ENCODE results near the gene LYPLA2.
"Not testable (repeated sequence)": the region's sequence is repeated elsewhere in the genome, so short reads cannot be mapped to it uniquely, and the experiment has no call there.

The LYPLA2 gene

GRCh38 chr1:23798662-23799142 is 7.8 kb downstream of the LYPLA2 start:
- no peak for TF ChIP-seq CTCF (IDR thresholded peaks at IDR 0.05; ENCODE audit: low read depth, low read length)

GRCh38 chr1:23799255-23799569 is 8.3 kb downstream of the LYPLA2 start:
- TF ChIP-seq CTCF (IDR thresholded peaks at IDR 0.05; ENCODE audit: low read depth, low read length) = no peak
- peak overlapping the region; percentile 79 for H3K4me3 ChIP-seq (ENCODE audit: low read depth, low read length)

More at GRCh38 chr1:23798662-23799142, 7.8 kb downstream of the LYPLA2 start:
- H3K4me3 ChIP-seq (ENCODE audit: low read depth, low read length) = no peak overlapping the region

GRCh38 chr1:23799570-23800399 is 8.8 kb downstream of the LYPLA2 start:
- peak overlapping the region; percentile 79 for H3K4me3 ChIP-seq (ENCODE audit: low read depth, low read length)
- TF ChIP-seq CTCF (IDR thresholded peaks at IDR 0.05; ENCODE audit: low read depth, low read length) = no peak

GRCh38 chr1:23800400-23801337 is 9.7 kb downstream of the LYPLA2 start, which contains the start of gene GALE:
Gene GALE (minus strand): TSS chr1:23800754. CDS start chr1:23799007, 1,747 bp downstream.
- H3K4me3 ChIP-seq (ENCODE audit: low read depth, low read length) = peak within 1 kb of the TSS; percentile 79
- TF ChIP-seq CTCF (IDR thresholded peaks at IDR 0.05; ENCODE audit: low read depth, low read length) = no peak

- peak overlapping the region; percentile 79 for H3K4me3 ChIP-seq (ENCODE audit: low read depth, low read length)
- no peak for TF ChIP-seq CTCF (IDR thresholded peaks at IDR 0.05; ENCODE audit: low read depth, low read length)
Measured at GRCh38 chr1:23801338-23801748, 10.4 kb downstream of the LYPLA2 start.

- no peak overlapping the region for H3K4me3 ChIP-seq (ENCODE audit: low read depth, low read length)
- no peak for TF ChIP-seq CTCF (IDR thresholded peaks at IDR 0.05; ENCODE audit: low read depth, low read length)
Measured at GRCh38 chr1:23801876-23802275, 10.9 kb downstream of the LYPLA2 start.

GRCh38 chr1:23802809-23803342 is 11.9 kb downstream of the LYPLA2 start:
- H3K4me3 ChIP-seq (ENCODE audit: low read depth, low read length) = not testable (repeated sequence)
